Measurements from ENCODE around the gene TM7SF2. TPM values are rescaled to one million over a fixed set of nuclear protein-coding genes. Genes with fewer than 3 reads are reported as not detected.

TM7SF2 gene
- total RNA-seq, 2 experiments from 2014 or later = 20.0 to 20.4 TPM

- no peak overlapping the region for H3K4me3 Mint-ChIP-seq
- H3K27ac Mint-ChIP-seq = peak overlapping the region; percentile 37
- Histone ChIP-seq H3K9me3 (ENCODE audit: control insufficient read depth in 1 of 2, insufficient read depth in 1 of 2, low read length in 2 of 2) (no peaks in the 10 kb centered on the region), H3K27me3 (ENCODE audit: control insufficient read depth in 1 of 2, insufficient read depth in 2 of 2, low read length in 2 of 2) (no peaks in the 10 kb centered on the region), H3K4me3 (ENCODE audit: low read length) (no peak overlapping the region), H3K4me1 (ENCODE audit: insufficient read depth, low read length) (peaks cover 20% of the 10 kb centered on the region), H3K36me3 (ENCODE audit: insufficient read depth, low read length) (no peaks in the 10 kb centered on the region), H3K27ac (ENCODE audit: low read depth in 1 of 2, low read length in 2 of 2) (no peak overlapping the region)
- ChIA-PET POLR2A (no interaction called here), CTCF (interaction anchor here (0.9 to 1.0 kb wide), 3 partner anchors 17 to 235 kb away, joined by 3 to 4 read pairs (median 3); partner anchors contain the start of genes ARL2, CDC42BPG and VPS51)
- H3K4me1 Mint-ChIP-seq (ENCODE audit: low read depth) = peaks cover 20% of the 10 kb centered on the region
- no peak for TF ChIP-seq CTCF (IDR thresholded peaks at IDR 0.05)
- H3K27me3 Mint-ChIP-seq = no peaks in the 10 kb centered on the region
- intact Hi-C loops (cut with DNase I, micrococcal nuclease) = loop anchor here (1.0 kb wide), 3 partner anchors 52 to 66 kb away; partner anchors contain the start of genes ARL2 (in 1 of the 2) and SNX15 (in 1 of the 2)
- H3K36me3 Mint-ChIP-seq (ENCODE audit: low read depth) = peaks cover 2% of the 10 kb centered on the region
- no peak for DNase-seq
- H3K9me3 Mint-ChIP-seq = no peaks in the 10 kb centered on the region
- ATAC-seq (ENCODE audit: poor library complexity) = no peak
Observed at GRCh38 chr11:65078786-65079342, 32.8 kb upstream of the TM7SF2 start.

GRCh38 chr11:65083134-65083833 lies 28.4 kb upstream of the TM7SF2 start:
- H3K9me3 ChIP-seq (ENCODE audit: control insufficient read depth in 1 of 2, insufficient read depth in 1 of 2, low read length in 2 of 2) = no peaks in the 10 kb centered on the region
- peak overlapping the region; percentile 86 to 97 for H3K27ac ChIP-seq (ENCODE audit: low read depth in 1 of 2, low read length in 2 of 2)
- H3K27me3 ChIP-seq (ENCODE audit: control insufficient read depth in 1 of 2, insufficient read depth in 2 of 2, low read length in 2 of 2) = no peaks in the 10 kb centered on the region
- H3K4me3 ChIP-seq (ENCODE audit: low read length) = peak overlapping the region; percentile 80
- TF ChIP-seq CTCF (IDR thresholded peaks at IDR 0.05) = no peak
- peaks cover 37% of the 10 kb centered on the region for H3K36me3 ChIP-seq (ENCODE audit: insufficient read depth, low read length)
- no peaks in the 10 kb centered on the region for H3K27me3 Mint-ChIP-seq
- DNase-seq (no peak), ATAC-seq (ENCODE audit: poor library complexity) (no peak)
- peak overlapping the region; percentile 98 for H3K4me3 Mint-ChIP-seq
- CTCF ChIA-PET = interaction anchor here (0.9 to 1.7 kb wide), 2 partner anchors 11 to 69 kb away, joined by 4 to 5 read pairs; partner anchors contain the start of gene ARL2
- H3K9me3 Mint-ChIP-seq = no peaks in the 10 kb centered on the region
- intact Hi-C loops (cut with DNase I, micrococcal nuclease) = loop anchor here in 1 of 2 experiments (5.0 to 10.0 kb wide), 3 partner anchors 161 to 1262 kb away; partner anchors contain the start of genes B4GAT1, BRMS1, CDC42BPG and PPP2R5B
- peaks cover 41% of the 10 kb centered on the region for H3K36me3 Mint-ChIP-seq (ENCODE audit: low read depth)
- H3K27ac Mint-ChIP-seq = peak overlapping the region; percentile 97
- POLR2A ChIA-PET = interaction anchor here (0.9 to 2.2 kb wide), 6 partner anchors 13 to 52 kb away, joined by 3 to 9 read pairs (median 6); partner anchors contain the start of genes FAU, MRPL49, SAC3D1 and TM7SF2
- H3K4me1 ChIP-seq (ENCODE audit: insufficient read depth, low read length) = peaks cover 28% of the 10 kb centered on the region
- peaks cover 38% of the 10 kb centered on the region for H3K4me1 Mint-ChIP-seq (ENCODE audit: low read depth)

- TF ChIP-seq CTCF (IDR thresholded peaks at IDR 0.05) = no peak
- intact Hi-C loops (cut with DNase I, micrococcal nuclease) = loop anchor here (1.0 to 10.0 kb wide), 9 partner anchors 12 to 1261 kb away; partner anchors contain the start of genes FAU (in 2 of the 2), MRPL49 (in 2 of the 2), VPS51 (in 2 of the 2) and ZNHIT2 (in 2 of the 2)
- peak; percentile 92 to 98 (median 95) for DNase-seq
- H3K27me3 ChIP-seq (ENCODE audit: control insufficient read depth in 1 of 2, insufficient read depth in 2 of 2, low read length in 2 of 2) = no peaks in the 10 kb centered on the region
- Mint-ChIP-seq H3K9me3 (no peaks in the 10 kb centered on the region), H3K4me3 (peak within 1 kb of the TSS; percentile 98), H3K27me3 (no peaks in the 10 kb centered on the region), H3K36me3 (ENCODE audit: low read depth) (peaks cover 48% of the 10 kb centered on the region), H3K4me1 (ENCODE audit: low read depth) (peaks cover 33% of the 10 kb centered on the region), H3K27ac (peak within 1 kb of the TSS; percentile 97)
- H3K4me3 ChIP-seq (ENCODE audit: low read length) = peak within 1 kb of the TSS; percentile 80
- peak within 1 kb of the TSS; percentile 86 to 97 for H3K27ac ChIP-seq (ENCODE audit: low read depth in 1 of 2, low read length in 2 of 2)
- peaks cover 21% of the 10 kb centered on the region for H3K4me1 ChIP-seq (ENCODE audit: insufficient read depth, low read length)
- H3K9me3 ChIP-seq (ENCODE audit: control insufficient read depth in 1 of 2, insufficient read depth in 1 of 2, low read length in 2 of 2) = no peaks in the 10 kb centered on the region
- ChIA-PET CTCF (interaction anchor here (1.7 kb wide), 1 partner anchor 70 kb away, joined by 5 read pairs; the partner anchor contains the start of gene ARL2), POLR2A (interaction anchor here (1.0 to 2.2 kb wide), 5 partner anchors 12 to 51 kb away, joined by 3 to 9 read pairs (median 7); partner anchors contain the start of genes FAU, MRPL49, SAC3D1 and TM7SF2)
- peaks cover 44% of the 10 kb centered on the region for H3K36me3 ChIP-seq (ENCODE audit: insufficient read depth, low read length)
- ATAC-seq (ENCODE audit: poor library complexity) = peak; percentile 87
Observed at GRCh38 chr11:65083834-65084597, 27.7 kb upstream of the TM7SF2 start, which contains the start of the genes CDCA5 and ZFPL1. Gene CDCA5 (minus strand): TSS chr11:65084040. CDS start chr11:65083978, 62 bp downstream. Gene ZFPL1 (plus strand): TSS chr11:65084222. CDS start chr11:65084699, 477 bp downstream.
